GM21515 (cell line): Measurements from ENCODE around the gene BRF1.

ENCODE experiments used
- ATAC-seq: cut with Tn5 transposase; IDR thresholded peaks from one replicate; pipeline ENCODE4 v1.9.1; 2021; ENCODE audit not compliant: unreplicated experiment

The BRF1 gene

GRCh38 chr14:105229099-105229655 is 71.6 kb downstream of the BRF1 start:
- no peak for ATAC-seq

- ATAC-seq, result no peak
Measured at GRCh38 chr14:105228562-105228961, 72.2 kb downstream of the BRF1 start.

GRCh38 chr14:105227346-105227745 is 73.5 kb downstream of the BRF1 start:
- ATAC-seq, result no peak

- ATAC-seq, result no peak
Measured at GRCh38 chr14:105226198-105226597, 74.6 kb downstream of the BRF1 start.

- no peak for ATAC-seq
Measured at GRCh38 chr14:105224845-105225570, 75.8 kb downstream of the BRF1 start.

GRCh38 chr14:105223770-105224544 is 76.8 kb downstream of the BRF1 start:
- no peak for ATAC-seq

- no peak for ATAC-seq
Measured at GRCh38 chr14:105223260-105223659, 77.5 kb downstream of the BRF1 start.

- no peak for ATAC-seq
Measured at GRCh38 chr14:105221598-105222178, 79.1 kb downstream of the BRF1 start.

GRCh38 chr14:105220699-105221597 is 79.9 kb downstream of the BRF1 start:
- no peak for ATAC-seq

GRCh38 chr14:105219753-105220152 is 81.0 kb downstream of the BRF1 start:
- ATAC-seq, result no peak

- no peak for ATAC-seq
Measured at GRCh38 chr14:105219043-105219612, 81.7 kb downstream of the BRF1 start.

- ATAC-seq, result no peak
Measured at GRCh38 chr14:105218611-105219010, 82.2 kb downstream of the BRF1 start.

GRCh38 chr14:105217774-105218173 is 83.0 kb downstream of the BRF1 start:
- ATAC-seq, result no peak

GRCh38 chr14:105216490-105217247 is 84.1 kb downstream of the BRF1 start:
- ATAC-seq, result no peak

GRCh38 chr14:105215602-105216001 is 85.2 kb downstream of the BRF1 start:
- ATAC-seq, result no peak

- ATAC-seq, result no peak
Measured at GRCh38 chr14:105214324-105214915, 86.4 kb downstream of the BRF1 start.

- no peak for ATAC-seq
Measured at GRCh38 chr14:105213361-105213760, 87.4 kb downstream of the BRF1 start.

GRCh38 chr14:105212541-105213300 is 88.1 kb downstream of the BRF1 start:
- ATAC-seq, result no peak

GRCh38 chr14:105211758-105212089 is 89.1 kb downstream of the BRF1 start:
- ATAC-seq, result no peak
